T47D (cell line): ENCODE measurements around the gene KCNJ16.

Experiments used
- DNase-seq, 2 experiments: peaks; one replicate each; pipeline versions ENCODE4 v3.0.0 to v3.0.0-alpha.2; 2011 to 2012; ENCODE audit warnings: low read depth in 1 of 2, low spot score in 1 of 2
- JUND ChIP-seq: IDR thresholded peaks from 2 replicates; pipeline ENCODE4 v1.6.1; 2012; ENCODE audit warnings: low read depth
- in situ Hi-C: cut with HindIII; loops from 2 replicates; pipeline ENCODE4 v1.10.0; 2016; ENCODE audit warnings: low sequenced_read_pairs, low pct_unique_long_range_greater_than_20kb

Gene KCNJ16

GRCh38 chr17:70073310-70073709, 1.7 kb upstream of the KCNJ16 start:
- DNase-seq = no peak
- in situ Hi-C loops = no loop called here
- TF ChIP-seq JUND = no peak

GRCh38 chr17:70073799-70074198, 1.2 kb upstream of the KCNJ16 start:
- in situ Hi-C loops = no loop called here
- no peak for TF ChIP-seq JUND
- DNase-seq = no peak

GRCh38 chr17:70074236-70074830, 692 bp upstream of the KCNJ16 start:
- TF ChIP-seq JUND = no peak
- in situ Hi-C loops = no loop called here
- DNase-seq = no peak

GRCh38 chr17:70076189-70076588, 1.2 kb downstream of the KCNJ16 start:
- TF ChIP-seq JUND = no peak
- in situ Hi-C loops = no loop called here
- DNase-seq = no peak

- TF ChIP-seq JUND = no peak
- no peak for DNase-seq
- in situ Hi-C loops = no loop called here
These were observed 1.8 kb downstream of the KCNJ16 start for GRCh38 chr17:70076831-70077230.

GRCh38 chr17:70078549-70078948, 3.5 kb downstream of the KCNJ16 start:
- no peak for TF ChIP-seq JUND
- in situ Hi-C loops = no loop called here

GRCh38 chr17:70078994-70079531, 4.0 kb downstream of the KCNJ16 start:
- in situ Hi-C loops = no loop called here
- no peak for TF ChIP-seq JUND
- DNase-seq = no peak

More at GRCh38 chr17:70078549-70078948, 3.5 kb downstream of the KCNJ16 start:
- no peak for DNase-seq

- no peak for TF ChIP-seq JUND
- DNase-seq = no peak
- in situ Hi-C loops = no loop called here
These were observed 5.7 kb downstream of the KCNJ16 start for GRCh38 chr17:70080541-70081347.

GRCh38 chr17:70081885-70082284, 6.9 kb downstream of the KCNJ16 start:
- TF ChIP-seq JUND = no peak
- DNase-seq = no peak
- in situ Hi-C loops = no loop called here

- DNase-seq = peak in 1 of 2 experiments; percentile 30
- no peak for TF ChIP-seq JUND
- in situ Hi-C loops = no loop called here
These were observed 9.5 kb downstream of the KCNJ16 start for GRCh38 chr17:70084476-70084875.

GRCh38 chr17:70086516-70086915, 11.5 kb downstream of the KCNJ16 start:
- no peak for TF ChIP-seq JUND
- in situ Hi-C loops = no loop called here
- no peak for DNase-seq

- peak in 1 of 2 experiments; percentile 4 for DNase-seq
- TF ChIP-seq JUND = 0 out of 2 replicates have a peak, but pooled peaks have one; percentile 14
- in situ Hi-C loops = no loop called here
These were observed 14.6 kb downstream of the KCNJ16 start for GRCh38 chr17:70089513-70090148.

- TF ChIP-seq JUND = no peak
- in situ Hi-C loops = no loop called here
- DNase-seq = no peak
These were observed 16.1 kb downstream of the KCNJ16 start for GRCh38 chr17:70091005-70091568.
